Endodermal cell (in vitro differentiated cells): ENCODE measurements around the gene SEPTIN12. TPM values are rescaled to one million over a fixed set of nuclear protein-coding genes. Genes with fewer than 3 reads are reported as not detected.

Experiments used
- DNase-seq: peaks from one replicate; pipeline ENCODE4 v3.0.0-alpha.2; 2017
- H3K27ac ChIP-seq: 2 replicates; pipeline ENCODE4 v1.5.1; 2013; ENCODE audit warnings: mild to moderate bottlenecking, low read depth, low read length, moderate library complexity
- H3K27me3 ChIP-seq: 2 replicates; pipeline ENCODE4 v1.6.1; 2013; ENCODE audit warnings: mild to moderate bottlenecking, low read length, moderate library complexity; ENCODE audit not compliant: insufficient read depth, control insufficient read depth, poor library complexity, severe bottlenecking
- H3K36me3 ChIP-seq: 2 replicates; pipeline ENCODE4 v1.7.0; 2013; ENCODE audit warnings: mild to moderate bottlenecking, low read length, moderate library complexity; ENCODE audit not compliant: control insufficient read depth, insufficient read depth
- H3K4me1 ChIP-seq: one replicate; pipeline ENCODE4 v1.7.0; 2013; ENCODE audit warnings: low read length; ENCODE audit not compliant: control insufficient read depth, insufficient read depth
- H3K4me3 ChIP-seq: 2 replicates; pipeline ENCODE4 v1.5.1; 2013; ENCODE audit warnings: mild to moderate bottlenecking, low read length, moderate library complexity
- H3K9ac ChIP-seq: 2 replicates; pipeline ENCODE4 v1.6.1; 2013; ENCODE audit warnings: mild to moderate bottlenecking, low read length, moderate library complexity; ENCODE audit not compliant: poor library complexity, severe bottlenecking; ENCODE audit errors: extremely low read depth
- H3K9me3 ChIP-seq: 2 replicates; pipeline ENCODE4 v1.6.1; 2013; ENCODE audit warnings: mild to moderate bottlenecking, low read length, moderate library complexity; ENCODE audit not compliant: control insufficient read depth
- H3K27ac Mint-ChIP-seq: 2 replicates; pipeline ENCODE4 v1.8.0; 2020; ENCODE audit warnings: mixed read lengths
- H3K27me3 Mint-ChIP-seq: 2 replicates; pipeline ENCODE4 v1.8.0; 2021; ENCODE audit warnings: mild to moderate bottlenecking, mixed read lengths; ENCODE audit not compliant: insufficient read depth
- H3K36me3 Mint-ChIP-seq: 2 replicates; pipeline ENCODE4 v1.8.0; 2020; ENCODE audit warnings: low read depth, mixed read lengths
- H3K4me1 Mint-ChIP-seq: 2 replicates; pipeline ENCODE4 v1.8.0; 2020; ENCODE audit warnings: mixed read lengths
- H3K4me3 Mint-ChIP-seq: 2 replicates; pipeline ENCODE4 v1.8.0; 2020; ENCODE audit warnings: mild to moderate bottlenecking, moderate library complexity, mixed read lengths
- H3K9me3 Mint-ChIP-seq: 2 replicates; pipeline ENCODE4 v1.8.0; 2020; ENCODE audit warnings: mild to moderate bottlenecking, mixed read lengths
- CTCF ChIP-seq: fragments of 200-600 bp; sonication (generic); conservative IDR thresholded peaks from 2 replicates; pipeline ENCODE4 v1.5.0; 2021; ENCODE audit warnings: antibody characterized with exemption, mild to moderate bottlenecking
- WGBS, 2 experiments: methylation state at CpG; one replicate each; pipeline versions ENCODE4 v1.1.5 to v1.1.7; 2013; ENCODE audit warnings: missing lambda C conversion rate in 2 of 2, mixed read lengths in 1 of 2; ENCODE audit not compliant: insufficient coverage in 1 of 2, insufficient read length in 1 of 2; 5-methylcytosine and 5-hydroxymethylcytosine counted together
- total RNA-seq, 2 donors: library from RNA; stranded (reverse); fragmentation: NEBNext Ultra II Directional in 1 of 2; extraction: Animal tissue kit (Norgen Biotek cat#: 25700) in 1 of 2; gene quantifications; 2 replicates in 1 of 2; 3 replicates in 1 of 2; pipeline ENCODE4 v1.2.1, GENCODE V29; 2021

The SEPTIN12 gene
- total RNA-seq, 2 donors from 2014 or later: 0.40 to 0.73 TPM

DNA sequence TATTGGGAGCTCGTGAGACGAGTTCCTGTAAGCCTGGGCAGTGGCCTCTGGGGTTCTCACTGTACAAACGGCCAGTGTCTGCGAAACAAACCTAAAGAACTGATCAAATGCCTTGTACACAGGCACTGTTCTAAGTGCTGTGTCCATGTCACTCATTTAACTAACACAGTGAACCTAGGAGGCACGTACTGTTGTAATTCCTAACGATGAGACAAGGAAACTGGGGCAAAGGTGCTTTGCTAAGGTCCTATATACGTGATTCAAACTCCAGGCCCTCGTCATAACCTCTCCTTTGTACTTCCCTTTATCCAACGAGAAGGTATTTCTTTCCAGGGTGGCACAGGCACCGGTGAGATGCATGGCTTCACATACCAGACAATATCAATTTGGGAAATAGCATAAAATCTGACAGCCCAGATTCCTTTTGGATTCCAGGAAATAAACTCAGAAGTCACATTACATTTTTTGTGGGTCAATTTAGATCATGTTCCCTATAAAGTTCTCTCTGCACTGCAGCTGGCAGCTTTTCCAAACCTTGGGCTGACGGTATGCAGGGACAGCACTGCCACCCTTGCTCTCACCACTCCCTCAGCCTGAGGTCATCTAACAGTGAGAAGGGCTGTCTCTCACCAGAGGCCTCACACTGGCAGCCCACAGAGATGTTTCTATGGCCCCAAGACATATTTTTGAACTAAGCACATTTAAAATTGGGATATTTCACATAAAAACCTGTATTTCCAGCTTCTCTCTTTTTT, 40.6 kb upstream of the SEPTIN12 start:
- H3K4me1 Mint-ChIP-seq: peaks cover 8% of the 10 kb centered on the region

DNA sequence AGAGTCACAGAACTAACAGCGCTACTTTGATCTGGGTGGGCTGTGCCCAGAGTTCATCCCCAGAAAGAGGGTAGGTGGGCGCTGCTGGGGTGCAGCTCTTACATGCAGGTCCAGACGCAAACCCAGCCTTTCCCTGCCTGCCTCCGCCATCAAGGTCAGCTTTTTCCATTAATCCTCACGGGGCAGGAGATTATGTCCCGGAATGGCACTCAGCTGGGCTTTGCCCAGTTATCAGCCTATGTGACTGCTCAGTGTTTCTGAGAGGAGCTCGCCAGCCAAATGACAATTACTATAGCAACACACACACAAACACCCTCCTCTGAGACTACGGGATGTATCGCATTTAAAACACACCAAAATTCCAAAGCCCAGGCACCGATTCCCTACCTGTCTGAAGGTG, 38.8 kb upstream of the SEPTIN12 start:
- Mint-ChIP-seq H3K9me3 (no peaks in the 10 kb centered on the region), H3K4me1 (peaks cover 8% of the 10 kb centered on the region), H3K27me3 (no peaks in the 10 kb centered on the region), H3K27ac (no peak overlapping the region), H3K36me3 (peaks cover 74% of the 10 kb centered on the region), H3K4me3 (no peak overlapping the region)
- Histone ChIP-seq H3K9me3 (no peaks in the 10 kb centered on the region), H3K4me3 (no peak overlapping the region), H3K36me3 (peaks cover 90% of the 10 kb centered on the region), H3K27me3 (no peaks in the 10 kb centered on the region), H3K4me1 (no peaks in the 10 kb centered on the region), H3K9ac (no peak overlapping the region), H3K27ac (no peak overlapping the region)
- no peak for TF ChIP-seq CTCF
- WGBS, 2 experiments: 95 to 100% methylated on average over 4 to 10 of the region's 10 CpGs
- no peak for DNase-seq

More for the DNA sequence above, 40.6 kb upstream of the SEPTIN12 start:
- WGBS, 2 experiments: 95% methylated on average over 11 of the region's 11 CpGs
- Histone ChIP-seq H3K4me3 (no peak overlapping the region), H3K36me3 (peaks cover 91% of the 10 kb centered on the region), H3K9me3 (no peaks in the 10 kb centered on the region), H3K4me1 (no peaks in the 10 kb centered on the region), H3K9ac (no peak overlapping the region), H3K27ac (no peak overlapping the region), H3K27me3 (no peaks in the 10 kb centered on the region)
- no peak for DNase-seq
- Mint-ChIP-seq H3K9me3 (no peaks in the 10 kb centered on the region), H3K27me3 (no peaks in the 10 kb centered on the region), H3K4me3 (no peak overlapping the region), H3K36me3 (peaks cover 74% of the 10 kb centered on the region), H3K27ac (no peak overlapping the region)
- no peak for TF ChIP-seq CTCF

- no peaks in the 10 kb centered on the region for H3K9me3 ChIP-seq
- no peak for TF ChIP-seq CTCF
- H3K9me3 Mint-ChIP-seq: no peaks in the 10 kb centered on the region
- H3K36me3 Mint-ChIP-seq: peaks cover 74% of the 10 kb centered on the region
- no peak for DNase-seq
- H3K4me3 ChIP-seq: no peak overlapping the region
- 95 to 100% methylated on average over 3 to 4 of the region's 4 CpGs for WGBS, 2 experiments
- no peak overlapping the region for H3K4me3 Mint-ChIP-seq
- no peaks in the 10 kb centered on the region for H3K27me3 ChIP-seq
- peaks cover 8% of the 10 kb centered on the region for H3K4me1 Mint-ChIP-seq
- H3K27ac ChIP-seq: no peak overlapping the region
- no peak overlapping the region for H3K9ac ChIP-seq
- H3K27ac Mint-ChIP-seq: no peak overlapping the region
- no peaks in the 10 kb centered on the region for H3K4me1 ChIP-seq
- no peaks in the 10 kb centered on the region for H3K27me3 Mint-ChIP-seq
- H3K36me3 ChIP-seq: peaks cover 90% of the 10 kb centered on the region
These were observed 38.4 kb upstream of the SEPTIN12 start for GRCh38 chr16:4826526-4826925.
